ENCODE measurements around the gene CA9. TPM values are rescaled to one million over a fixed set of nuclear protein-coding genes. Genes with fewer than 3 reads are reported as not detected.

Gene CA9
- total RNA-seq, 1 donor from 2014 or later = not detected

DNA sequence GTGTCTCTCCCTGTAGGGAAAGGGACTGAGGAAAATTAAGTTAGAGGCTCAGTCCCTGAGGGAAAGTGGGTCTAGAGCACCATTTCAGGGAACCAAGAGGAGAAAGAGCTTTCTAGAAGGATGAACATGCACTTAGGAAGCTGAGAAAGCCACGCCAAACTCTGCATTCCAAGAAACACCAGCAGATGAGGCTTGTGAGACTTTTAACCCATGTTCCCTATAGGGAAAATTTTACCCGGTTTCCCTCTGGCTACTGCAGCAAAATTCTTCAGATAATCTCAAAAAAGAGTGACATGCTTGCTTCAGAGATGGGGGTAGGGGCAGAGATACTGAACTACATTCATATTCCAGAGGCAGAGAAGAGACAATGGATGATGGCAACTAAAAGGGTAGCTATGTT, 49.7 kb downstream of the CA9 start:
- TF ChIP-seq, protein P1, sequence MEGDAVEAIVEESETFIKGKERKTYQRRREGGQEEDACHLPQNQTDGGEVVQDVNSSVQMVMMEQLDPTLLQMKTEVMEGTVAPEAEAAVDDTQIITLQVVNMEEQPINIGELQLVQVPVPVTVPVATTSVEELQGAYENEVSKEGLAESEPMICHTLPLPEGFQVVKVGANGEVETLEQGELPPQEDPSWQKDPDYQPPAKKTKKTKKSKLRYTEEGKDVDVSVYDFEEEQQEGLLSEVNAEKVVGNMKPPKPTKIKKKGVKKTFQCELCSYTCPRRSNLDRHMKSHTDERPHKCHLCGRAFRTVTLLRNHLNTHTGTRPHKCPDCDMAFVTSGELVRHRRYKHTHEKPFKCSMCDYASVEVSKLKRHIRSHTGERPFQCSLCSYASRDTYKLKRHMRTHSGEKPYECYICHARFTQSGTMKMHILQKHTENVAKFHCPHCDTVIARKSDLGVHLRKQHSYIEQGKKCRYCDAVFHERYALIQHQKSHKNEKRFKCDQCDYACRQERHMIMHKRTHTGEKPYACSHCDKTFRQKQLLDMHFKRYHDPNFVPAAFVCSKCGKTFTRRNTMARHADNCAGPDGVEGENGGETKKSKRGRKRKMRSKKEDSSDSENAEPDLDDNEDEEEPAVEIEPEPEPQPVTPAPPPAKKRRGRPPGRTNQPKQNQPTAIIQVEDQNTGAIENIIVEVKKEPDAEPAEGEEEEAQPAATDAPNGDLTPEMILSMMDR (IDR thresholded peaks at IDR 0.05) = no peak
- no peak for DNase-seq (ENCODE audit: extremely low spot score, unreplicated experiment)
- Mint-ChIP-seq H3K4me1 (ENCODE audit: unreplicated experiment) (peaks cover 4% of the 10 kb centered on the region), H3K9me3 (ENCODE audit: unreplicated experiment) (no peaks in the 10 kb centered on the region), H3K4me3 (ENCODE audit: unreplicated experiment) (no peak overlapping the region), H3K36me3 (ENCODE audit: unreplicated experiment) (peaks cover 50% of the 10 kb centered on the region), H3K27me3 (ENCODE audit: unreplicated experiment) (no peaks in the 10 kb centered on the region), H3K27ac (ENCODE audit: unreplicated experiment) (no peak overlapping the region)

DNA sequence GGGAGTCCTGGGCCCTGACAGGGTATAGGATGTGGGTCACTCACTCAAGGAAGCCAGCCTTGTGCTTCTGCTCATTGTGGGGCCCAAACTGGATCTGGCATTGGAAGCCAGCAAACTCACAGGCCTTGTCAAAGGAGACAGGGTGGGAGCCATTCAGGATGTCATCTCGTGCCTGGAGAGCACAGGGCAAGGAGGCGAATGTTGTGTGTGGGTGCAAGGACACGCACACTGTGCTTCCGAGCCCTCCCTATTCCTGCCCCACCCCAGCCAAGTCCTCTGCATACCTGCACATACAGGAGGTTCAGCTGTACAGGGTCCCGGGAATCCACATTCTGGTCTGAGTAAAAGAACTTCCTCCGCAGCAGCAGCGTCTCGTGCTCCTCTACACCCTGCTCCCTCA, 50.2 kb downstream of the CA9 start:
- Mint-ChIP-seq H3K27me3 (ENCODE audit: unreplicated experiment) (no peaks in the 10 kb centered on the region), H3K9me3 (ENCODE audit: unreplicated experiment) (no peaks in the 10 kb centered on the region), H3K4me1 (ENCODE audit: unreplicated experiment) (peaks cover 4% of the 10 kb centered on the region), H3K36me3 (ENCODE audit: unreplicated experiment) (peaks cover 48% of the 10 kb centered on the region), H3K27ac (ENCODE audit: unreplicated experiment) (no peak overlapping the region), H3K4me3 (ENCODE audit: unreplicated experiment) (no peak overlapping the region)
- TF ChIP-seq, protein P1 (IDR thresholded peaks at IDR 0.05) = no peak
- DNase-seq (ENCODE audit: extremely low spot score, unreplicated experiment) = no peak

DNA sequence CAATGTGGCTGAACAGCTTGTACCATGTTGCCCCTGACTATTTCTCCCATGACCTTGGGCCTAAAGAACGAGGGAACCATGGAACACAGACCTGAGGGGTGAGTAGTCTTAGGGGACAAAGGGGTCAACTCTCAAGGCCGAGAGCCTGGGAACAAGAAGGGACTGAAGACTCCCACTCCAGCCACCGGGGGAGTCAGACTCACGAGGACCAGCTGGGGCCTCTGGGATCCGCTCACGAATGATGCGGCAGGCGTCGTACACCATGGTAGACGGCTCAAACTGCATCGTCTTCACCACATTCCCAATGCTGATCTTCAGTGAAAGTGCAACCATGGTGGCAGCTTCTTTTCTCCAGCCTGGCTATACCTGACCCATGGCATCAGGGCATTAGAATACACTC, 51.6 kb downstream of the CA9 start:
- Mint-ChIP-seq H3K27me3 (ENCODE audit: unreplicated experiment) (no peaks in the 10 kb centered on the region), H3K9me3 (ENCODE audit: unreplicated experiment) (no peaks in the 10 kb centered on the region), H3K4me3 (ENCODE audit: unreplicated experiment) (no peak overlapping the region), H3K4me1 (ENCODE audit: unreplicated experiment) (peaks cover 4% of the 10 kb centered on the region), H3K36me3 (ENCODE audit: unreplicated experiment) (peaks cover 37% of the 10 kb centered on the region), H3K27ac (ENCODE audit: unreplicated experiment) (no peak overlapping the region)
- DNase-seq (ENCODE audit: extremely low spot score, unreplicated experiment) = no peak
- TF ChIP-seq, protein P1 (IDR thresholded peaks at IDR 0.05) = no peak

DNA sequence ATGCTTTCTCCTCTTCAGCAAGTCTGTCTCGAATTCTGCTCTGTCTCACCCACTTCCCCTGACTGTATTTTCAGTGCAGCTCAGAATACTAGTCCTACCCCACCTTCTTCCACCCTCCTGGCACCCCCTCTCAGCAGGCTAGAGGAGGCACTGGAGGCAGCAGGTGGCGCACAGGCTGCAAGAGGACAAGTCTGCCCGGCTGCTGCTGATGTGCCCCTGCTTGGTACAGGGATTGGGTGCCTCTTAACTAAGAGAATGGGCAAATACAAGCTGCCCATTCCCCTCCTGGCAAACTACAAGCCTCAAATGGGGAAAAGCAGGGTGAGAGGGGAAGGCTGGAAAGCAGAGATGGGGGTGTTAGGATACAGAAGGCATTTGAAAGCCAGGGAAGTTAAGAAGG, 53.2 kb downstream of the CA9 start:
- no peak for DNase-seq (ENCODE audit: extremely low spot score, unreplicated experiment)
- Mint-ChIP-seq H3K27me3 (ENCODE audit: unreplicated experiment) (no peaks in the 10 kb centered on the region), H3K4me1 (ENCODE audit: unreplicated experiment) (peaks cover 12% of the 10 kb centered on the region), H3K4me3 (ENCODE audit: unreplicated experiment) (no peak overlapping the region), H3K9me3 (ENCODE audit: unreplicated experiment) (no peaks in the 10 kb centered on the region), H3K36me3 (ENCODE audit: unreplicated experiment) (peaks cover 30% of the 10 kb centered on the region), H3K27ac (ENCODE audit: unreplicated experiment) (no peak overlapping the region)
- TF ChIP-seq, protein P1 (IDR thresholded peaks at IDR 0.05) = no peak

DNA sequence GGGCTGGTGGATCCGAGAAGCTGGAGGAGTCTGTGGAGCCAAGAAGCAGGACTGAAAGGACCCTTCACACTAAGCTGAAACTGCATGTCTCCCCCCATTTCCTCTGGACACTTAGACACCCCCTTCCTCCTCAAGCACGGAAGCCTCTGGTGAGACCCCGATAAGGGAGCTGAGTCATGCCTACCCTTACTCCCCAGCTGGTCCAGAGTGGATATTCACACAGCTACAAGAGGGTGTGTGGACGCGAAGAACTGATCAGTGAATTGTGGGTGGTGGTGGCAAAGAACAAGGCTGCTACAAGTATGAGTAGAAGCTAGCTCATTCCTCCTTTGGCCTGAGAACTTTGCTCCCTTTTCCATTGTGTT, 53.9 kb downstream of the CA9 start:
- H3K4me3 Mint-ChIP-seq (ENCODE audit: unreplicated experiment) = no peak overlapping the region
- H3K27me3 Mint-ChIP-seq (ENCODE audit: unreplicated experiment) = no peaks in the 10 kb centered on the region
- peaks cover 24% of the 10 kb centered on the region for H3K36me3 Mint-ChIP-seq (ENCODE audit: unreplicated experiment)
- no peaks in the 10 kb centered on the region for H3K9me3 Mint-ChIP-seq (ENCODE audit: unreplicated experiment)
- H3K27ac Mint-ChIP-seq (ENCODE audit: unreplicated experiment) = no peak overlapping the region
- no peak for DNase-seq (ENCODE audit: extremely low spot score, unreplicated experiment)
- TF ChIP-seq, protein P1 (IDR thresholded peaks at IDR 0.05) = no peak
- peaks cover 12% of the 10 kb centered on the region for H3K4me1 Mint-ChIP-seq (ENCODE audit: unreplicated experiment)

All from osteocyte (in vitro differentiated cells).